AG04450 (cell line): ENCODE results near the gene CADPS2. TPM values are rescaled to one million over a fixed set of nuclear protein-coding genes. Genes with fewer than 3 reads are reported as not detected.

Experiments used
- CTCF ChIA-PET: fragments of 300-600, 350-600 bp; formaldehyde crosslinking; extraction: SDS; loops from one replicate; lab custom pipeline; 2022; ENCODE audit warnings: antibody characterized with exemption, inconsistent platforms; lab: Charles Lee
- POLR2A ChIA-PET: fragments of 350-600 bp; formaldehyde crosslinking; extraction: SDS; loops from one replicate; lab custom pipeline; 2021; ENCODE audit warnings: antibody characterized with exemption, inconsistent platforms; lab: Yijun Ruan, JAX
- DNase-seq: peaks from one replicate; pipeline ENCODE4 v3.0.0-alpha.2; 2011; ENCODE audit warnings: low read depth, low spot score
- H3K27ac ChIP-seq: one replicate; pipeline ENCODE4 v1.5.1; 2012; ENCODE audit warnings: low read depth, low read length, control low read depth
- H3K27me3 ChIP-seq: one replicate; pipeline ENCODE4 v1.6.0; 2012; ENCODE audit warnings: low read length; ENCODE audit not compliant: control insufficient read depth, insufficient read depth
- H3K4me3 ChIP-seq: 2 replicates; pipeline ENCODE4 v1.5.1; 2011; ENCODE audit warnings: mild to moderate bottlenecking, low read depth, low read length, control low read depth
- H3K9me3 ChIP-seq: 2 replicates; pipeline ENCODE4 v1.5.1; 2012; ENCODE audit warnings: low read length; ENCODE audit not compliant: control insufficient read depth, insufficient read depth
- polyA plus RNA-seq: library from polyadenylated mRNA; depleted of rRNA; stranded (reverse); fragments of >200 nt; gene quantifications from 2 replicates; pipeline ENCODE4 v1.2.3, GENCODE V29; 2011
- TF ChIP-seq, protein P1 (sequence below): IDR thresholded peaks from 2 replicates; pipeline ENCODE4 v1.5.1; 2011; ENCODE audit warnings: low read depth, low read length, control low read depth, inconsistent platforms

Gene CADPS2
- polyA plus RNA-seq, 1 experiment: 0.41 TPM

DNA sequence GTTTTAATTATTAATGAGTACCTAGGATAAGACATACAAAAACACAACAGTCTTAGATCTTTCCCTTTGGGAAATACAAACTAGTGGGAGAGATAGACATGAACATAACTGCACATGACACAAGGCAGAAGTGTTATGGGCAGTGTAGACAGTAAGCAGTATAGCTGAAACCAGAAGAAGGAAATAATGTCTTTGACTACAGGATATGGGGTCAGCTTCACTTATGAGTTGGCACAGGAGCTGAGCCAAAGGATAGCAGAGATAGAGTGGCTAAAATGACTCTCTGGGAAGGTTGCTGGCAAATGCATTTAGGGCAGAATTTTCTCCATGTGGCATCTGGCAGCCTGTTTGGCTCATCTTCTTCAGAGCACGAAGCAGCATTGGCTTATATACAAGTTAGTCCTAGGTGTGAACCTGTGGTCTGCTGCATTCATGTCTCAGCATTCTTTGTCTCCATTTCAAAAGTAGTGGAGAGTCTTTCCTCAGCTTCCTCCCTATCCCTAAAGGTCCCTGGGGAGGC lies 521.4 kb downstream of the CADPS2 start:
- POLR2A ChIA-PET: no interaction called here

DNA sequence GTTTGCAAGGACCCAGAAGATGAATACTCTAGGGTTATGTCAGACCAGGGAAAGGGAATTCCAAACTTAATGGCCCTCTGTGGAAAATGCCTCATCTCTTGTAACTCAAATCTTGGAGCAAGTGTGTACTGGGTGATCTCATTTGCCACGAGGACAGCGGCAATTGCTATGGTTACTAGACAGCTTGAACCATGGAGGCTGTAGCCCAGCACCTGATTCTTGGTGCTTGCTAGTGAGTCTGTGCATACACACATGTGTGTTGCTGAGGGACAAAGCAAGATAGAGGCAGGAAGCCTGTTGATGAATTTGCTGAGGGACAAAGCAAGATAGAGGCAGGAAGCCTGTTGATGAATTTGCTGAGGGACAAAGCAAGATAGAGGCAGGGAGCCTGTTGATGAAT lies 523.1 kb downstream of the CADPS2 start:
- TF ChIP-seq, protein P1, sequence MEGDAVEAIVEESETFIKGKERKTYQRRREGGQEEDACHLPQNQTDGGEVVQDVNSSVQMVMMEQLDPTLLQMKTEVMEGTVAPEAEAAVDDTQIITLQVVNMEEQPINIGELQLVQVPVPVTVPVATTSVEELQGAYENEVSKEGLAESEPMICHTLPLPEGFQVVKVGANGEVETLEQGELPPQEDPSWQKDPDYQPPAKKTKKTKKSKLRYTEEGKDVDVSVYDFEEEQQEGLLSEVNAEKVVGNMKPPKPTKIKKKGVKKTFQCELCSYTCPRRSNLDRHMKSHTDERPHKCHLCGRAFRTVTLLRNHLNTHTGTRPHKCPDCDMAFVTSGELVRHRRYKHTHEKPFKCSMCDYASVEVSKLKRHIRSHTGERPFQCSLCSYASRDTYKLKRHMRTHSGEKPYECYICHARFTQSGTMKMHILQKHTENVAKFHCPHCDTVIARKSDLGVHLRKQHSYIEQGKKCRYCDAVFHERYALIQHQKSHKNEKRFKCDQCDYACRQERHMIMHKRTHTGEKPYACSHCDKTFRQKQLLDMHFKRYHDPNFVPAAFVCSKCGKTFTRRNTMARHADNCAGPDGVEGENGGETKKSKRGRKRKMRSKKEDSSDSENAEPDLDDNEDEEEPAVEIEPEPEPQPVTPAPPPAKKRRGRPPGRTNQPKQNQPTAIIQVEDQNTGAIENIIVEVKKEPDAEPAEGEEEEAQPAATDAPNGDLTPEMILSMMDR: no peak
- no peak for DNase-seq
- H3K4me3 ChIP-seq: no peak overlapping the region
- no peaks in the 10 kb centered on the region for H3K9me3 ChIP-seq
- CTCF ChIA-PET: no interaction called here
- POLR2A ChIA-PET: no interaction called here
- no peak overlapping the region for H3K27ac ChIP-seq
- no peaks in the 10 kb centered on the region for H3K27me3 ChIP-seq

More for the DNA sequence above, 521.4 kb downstream of the CADPS2 start:
- H3K4me3 ChIP-seq: no peak overlapping the region
- H3K27ac ChIP-seq: no peak overlapping the region
- CTCF ChIA-PET: no interaction called here
- no peaks in the 10 kb centered on the region for H3K27me3 ChIP-seq
- TF ChIP-seq, protein P1: no peak
- H3K9me3 ChIP-seq: no peaks in the 10 kb centered on the region
- no peak for DNase-seq

DNA sequence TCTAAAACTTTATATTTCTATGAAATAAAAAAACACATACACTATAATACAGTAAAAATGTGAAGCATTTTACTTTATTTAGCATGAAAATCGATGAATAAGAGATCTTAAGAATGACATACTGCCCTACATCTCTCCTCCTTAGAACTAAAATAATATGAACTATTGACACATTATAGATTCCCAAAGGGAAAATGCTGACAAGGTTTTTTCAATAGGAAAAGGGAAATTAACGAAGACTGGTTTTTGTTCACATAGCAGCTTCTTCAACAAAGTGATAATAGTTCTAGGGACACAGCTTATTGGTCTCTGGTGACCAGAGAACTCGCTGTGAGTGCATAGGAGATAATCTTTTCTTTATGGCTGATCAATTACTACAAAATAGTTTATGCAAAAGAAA lies 523.8 kb downstream of the CADPS2 start:
- H3K27ac ChIP-seq: no peak overlapping the region
- TF ChIP-seq, protein P1: no peak
- ChIA-PET POLR2A (no interaction called here), CTCF (no interaction called here)
- no peak for DNase-seq
- H3K4me3 ChIP-seq: no peak overlapping the region
- no peaks in the 10 kb centered on the region for H3K27me3 ChIP-seq
- H3K9me3 ChIP-seq: no peaks in the 10 kb centered on the region

DNA sequence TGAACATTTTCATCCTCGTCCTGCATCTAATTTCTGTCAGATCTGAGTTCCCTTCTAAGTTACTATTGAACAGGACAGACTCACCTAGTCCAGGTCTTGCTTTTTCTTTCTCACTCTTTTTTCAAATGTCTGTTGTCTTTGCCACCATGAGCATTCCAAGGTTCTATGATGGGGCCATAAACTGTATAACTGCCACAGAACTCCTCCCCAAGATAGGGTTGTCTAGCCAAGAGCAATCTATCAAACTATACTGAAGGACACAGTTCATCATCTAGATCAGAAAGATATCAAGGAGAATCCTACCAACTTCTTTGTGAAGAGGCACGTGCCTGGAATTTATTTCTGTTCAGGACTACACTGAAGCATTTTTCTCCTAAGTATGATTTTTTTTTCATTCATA lies 531.6 kb downstream of the CADPS2 start:
- Histone ChIP-seq H3K27me3 (no peaks in the 10 kb centered on the region), H3K9me3 (no peaks in the 10 kb centered on the region), H3K27ac (no peak overlapping the region), H3K4me3 (no peak overlapping the region)
- TF ChIP-seq, protein P1: no peak
- POLR2A ChIA-PET: no interaction called here
- DNase-seq: no peak
- CTCF ChIA-PET: no interaction called here

DNA sequence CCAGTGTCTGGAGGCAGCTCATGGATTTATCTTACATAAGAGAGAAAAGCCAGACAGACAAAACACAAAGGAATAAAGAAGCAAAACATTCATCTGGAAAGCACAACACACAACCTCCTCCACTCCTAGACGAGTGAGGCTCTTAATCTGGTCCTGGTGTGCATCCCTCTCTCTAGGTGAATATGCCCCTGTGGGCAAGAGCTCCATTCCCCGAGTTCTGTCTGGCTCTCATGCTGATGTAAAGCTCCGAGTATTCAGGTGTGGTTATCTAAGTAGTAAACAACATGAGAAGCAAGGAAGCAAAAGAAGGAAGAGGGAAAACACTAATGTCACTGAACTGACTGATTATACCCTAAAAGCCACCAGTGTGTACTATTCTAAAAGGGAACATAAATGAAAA lies 533.8 kb downstream of the CADPS2 start:
- DNase-seq: no peak
- POLR2A ChIA-PET: no interaction called here
- H3K9me3 ChIP-seq: no peaks in the 10 kb centered on the region
- H3K27ac ChIP-seq: no peak overlapping the region
- TF ChIP-seq, protein P1: no peak
- CTCF ChIA-PET: no interaction called here
- no peaks in the 10 kb centered on the region for H3K27me3 ChIP-seq
- no peak overlapping the region for H3K4me3 ChIP-seq
